ENCODE results near the gene PARP2.
"Not testable (repeated sequence)": the region's sequence is repeated elsewhere in the genome, so short reads cannot be mapped to it uniquely, and the experiment has no call there.

The PARP2 gene

DNA sequence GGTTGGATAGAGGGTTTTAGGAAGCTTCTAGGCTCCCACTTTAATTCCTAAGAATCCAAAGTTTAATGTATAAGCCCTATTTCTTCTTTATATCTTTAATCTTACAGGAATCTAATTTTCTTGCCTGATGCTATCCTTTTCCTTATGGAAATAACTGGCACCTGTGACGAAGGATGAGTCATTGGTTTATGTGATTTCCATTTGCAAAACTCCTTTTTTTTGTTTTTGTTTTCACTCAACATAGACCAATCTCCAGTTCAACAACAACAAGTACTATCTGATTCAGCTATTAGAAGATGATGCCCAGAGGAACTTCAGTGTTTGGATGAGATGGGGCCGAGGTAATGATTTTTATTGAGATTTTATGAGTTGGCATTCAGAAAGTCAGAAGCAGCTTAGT lies 6.8 kb downstream of the PARP2 start:
- no peak for DNase-seq

DNA sequence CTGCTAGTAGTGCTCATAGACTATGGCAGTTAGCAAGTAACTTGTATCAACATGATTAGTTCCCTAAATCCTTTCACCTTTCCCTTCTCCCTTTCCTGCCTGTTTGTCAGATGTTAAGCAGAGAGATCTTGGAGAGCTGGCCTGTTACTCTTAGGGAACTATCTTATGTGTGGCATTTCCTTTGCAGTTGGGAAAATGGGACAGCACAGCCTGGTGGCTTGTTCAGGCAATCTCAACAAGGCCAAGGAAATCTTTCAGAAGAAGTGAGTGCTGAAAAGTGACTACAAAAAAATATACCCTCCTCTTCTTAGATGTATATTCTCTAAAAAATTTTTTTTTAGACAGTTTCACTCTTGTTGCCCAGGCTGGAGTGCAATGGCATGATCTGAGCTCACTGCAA lies 7.4 kb downstream of the PARP2 start:
- DNase-seq, result no peak

DNA sequence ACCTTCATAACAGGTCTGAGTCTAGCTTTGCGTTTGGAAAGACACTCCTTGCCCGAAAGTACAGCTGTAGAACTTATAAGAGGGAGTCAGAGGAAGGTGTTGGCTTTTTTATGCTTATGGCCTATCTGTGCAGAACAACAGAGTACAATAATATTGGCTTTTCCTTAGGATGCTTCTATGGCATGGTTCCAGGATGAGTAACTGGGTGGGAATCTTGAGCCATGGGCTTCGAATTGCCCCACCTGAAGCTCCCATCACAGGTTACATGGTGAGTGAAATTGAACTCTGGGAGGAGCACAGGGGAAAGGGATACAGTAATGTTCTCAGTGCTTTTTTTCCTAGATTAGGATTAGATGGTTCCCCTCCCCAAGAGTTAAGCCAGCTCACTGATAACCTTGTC lies 13.0 kb downstream of the PARP2 start:
- DNase-seq, result no peak

DNA sequence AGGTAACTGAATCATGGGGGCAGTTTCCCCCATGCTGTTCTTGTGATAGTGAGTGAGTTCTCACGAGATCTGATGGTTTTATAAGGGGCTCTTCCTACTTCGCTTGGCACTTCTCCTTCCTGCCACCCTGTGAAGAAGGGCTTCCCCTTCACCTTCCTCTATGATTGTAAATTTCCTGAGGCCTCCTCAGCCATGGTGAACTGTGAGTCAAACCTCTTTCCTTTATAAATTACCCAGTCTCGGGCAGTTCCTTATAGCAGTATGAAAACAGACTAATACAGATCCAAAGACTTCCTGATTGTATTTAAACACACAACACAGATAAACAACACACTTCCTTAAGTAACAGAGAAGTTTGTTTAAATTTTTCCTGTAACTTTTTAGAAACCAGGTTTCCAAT lies 15.0 kb downstream of the PARP2 start:
- not testable (repeated sequence) for DNase-seq

DNA sequence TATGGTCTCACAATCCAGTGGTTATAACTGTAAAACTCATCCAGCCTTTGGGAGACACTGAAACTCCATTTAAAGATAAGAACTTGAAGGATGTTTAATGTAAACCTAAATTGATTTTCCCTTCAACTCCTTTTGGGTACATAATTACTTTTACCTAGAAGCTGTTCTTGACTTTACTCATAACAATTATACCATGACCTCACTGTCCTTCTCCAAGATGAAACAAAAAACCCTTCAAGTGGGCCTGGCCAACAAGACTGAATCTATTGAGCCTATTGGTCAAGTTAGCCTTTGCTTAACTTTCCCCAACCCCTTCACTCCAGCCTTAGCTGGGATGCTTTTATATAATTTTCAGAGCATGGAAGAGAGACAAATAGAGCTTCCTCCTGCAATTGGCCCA lies 22.5 kb downstream of the PARP2 start:
- no peak for DNase-seq

DNA sequence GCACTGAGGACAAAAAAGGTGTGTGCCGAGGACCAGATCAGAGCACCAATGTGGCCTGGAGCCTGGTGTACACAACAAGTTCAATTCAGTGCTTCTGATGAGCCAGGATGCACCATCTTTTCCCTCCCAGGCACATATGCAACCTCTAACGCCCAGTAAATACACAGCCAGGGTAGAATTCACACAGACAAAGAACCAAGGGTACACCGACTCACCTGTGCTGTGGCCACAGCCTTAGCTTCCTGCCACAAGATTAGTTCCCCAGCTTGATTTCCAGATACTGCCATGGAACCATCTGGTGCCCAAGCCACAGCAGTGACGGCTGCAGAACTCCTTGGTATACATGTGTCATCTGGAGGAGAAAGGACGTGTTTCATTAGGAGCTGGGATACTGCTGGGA lies 29.4 kb downstream of the PARP2 start:
- DNase-seq, result no peak

DNA sequence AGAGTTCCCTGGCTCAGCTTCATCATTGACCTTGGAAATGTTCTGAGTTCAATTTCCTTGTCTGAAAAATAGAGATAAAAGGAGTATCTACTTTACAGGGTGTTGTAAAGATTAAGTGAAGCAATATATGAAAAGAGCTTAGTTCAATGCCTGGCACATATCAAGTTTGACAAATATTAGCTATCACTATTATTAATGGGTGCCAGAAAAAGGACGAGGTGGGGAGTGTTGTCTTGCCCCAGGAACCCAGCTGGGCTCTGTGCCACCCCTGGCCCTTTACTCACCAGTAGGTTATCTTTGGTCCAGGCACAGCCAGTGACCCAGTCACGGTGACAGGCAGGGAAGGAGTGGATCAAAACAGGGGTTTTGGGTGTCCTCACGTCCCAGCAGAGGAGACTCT lies 32.0 kb downstream of the PARP2 start:
- DNase-seq, result no peak

DNA sequence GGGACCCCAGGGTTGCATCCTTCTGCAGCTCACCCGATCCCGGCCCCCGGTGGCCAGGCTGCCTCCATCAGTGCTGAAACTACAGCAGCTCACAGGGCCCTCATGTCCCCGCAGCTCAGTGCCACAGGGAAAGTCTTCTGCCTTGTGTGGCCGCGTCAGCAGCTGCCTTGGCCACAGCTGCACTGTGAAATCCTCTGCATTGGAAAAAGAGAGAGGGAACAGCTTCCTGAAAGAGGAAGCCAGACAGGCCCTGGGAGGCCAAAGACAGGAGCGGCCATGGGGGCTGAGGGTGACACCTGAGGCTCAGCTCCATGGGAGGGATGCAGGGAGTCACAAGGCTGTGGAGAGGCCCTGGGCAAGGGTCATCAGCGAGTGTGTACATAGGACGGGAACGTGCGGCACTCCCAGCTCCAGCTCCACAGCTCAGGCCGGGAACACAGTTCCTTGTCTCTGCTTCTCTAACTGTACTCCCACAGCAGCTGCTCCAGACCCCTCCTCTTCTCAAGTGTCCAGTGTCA lies 32.7 kb downstream of the PARP2 start:
- DNase-seq, result no peak

DNA sequence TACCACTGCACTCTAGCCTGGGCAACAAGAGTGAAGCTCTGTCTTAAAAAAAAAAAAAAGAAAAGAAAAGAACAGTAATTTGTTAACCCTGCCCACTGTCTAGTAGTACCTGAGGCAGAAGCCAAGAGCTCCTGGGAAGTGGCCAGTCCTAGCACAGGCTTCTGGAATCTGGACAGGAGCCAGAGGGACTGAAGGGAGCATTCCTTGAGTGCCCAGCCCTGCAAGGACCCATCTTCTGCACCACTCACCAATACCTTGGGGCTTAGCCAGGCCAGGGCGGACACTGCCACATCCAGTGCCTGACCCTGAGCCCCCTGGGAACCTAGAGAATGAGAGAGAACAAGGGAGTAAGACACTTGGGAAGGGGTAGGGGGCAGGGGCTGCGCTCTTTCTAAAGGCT lies 33.7 kb downstream of the PARP2 start:
- DNase-seq, result no peak

DNA sequence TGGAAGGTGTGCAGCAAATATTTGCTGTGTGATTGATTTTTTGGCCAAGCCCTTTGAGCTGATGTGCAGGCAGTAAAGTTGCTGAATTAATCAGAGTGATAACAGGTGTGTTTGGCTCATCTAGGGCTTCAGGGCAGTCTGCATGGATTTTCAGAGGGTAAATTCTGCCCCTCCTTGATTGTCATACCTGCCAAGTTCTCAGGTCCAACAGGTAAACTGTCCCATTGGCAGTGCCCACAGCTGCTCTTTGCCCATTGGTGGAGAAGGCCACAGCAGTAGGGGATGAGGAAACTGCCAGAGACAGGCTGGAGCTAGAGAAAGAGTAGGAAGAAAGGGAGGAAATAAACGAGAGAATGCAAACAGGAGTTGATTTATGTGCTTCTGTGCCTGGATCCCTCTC lies 36.3 kb downstream of the PARP2 start:
- no peak for DNase-seq

DNA sequence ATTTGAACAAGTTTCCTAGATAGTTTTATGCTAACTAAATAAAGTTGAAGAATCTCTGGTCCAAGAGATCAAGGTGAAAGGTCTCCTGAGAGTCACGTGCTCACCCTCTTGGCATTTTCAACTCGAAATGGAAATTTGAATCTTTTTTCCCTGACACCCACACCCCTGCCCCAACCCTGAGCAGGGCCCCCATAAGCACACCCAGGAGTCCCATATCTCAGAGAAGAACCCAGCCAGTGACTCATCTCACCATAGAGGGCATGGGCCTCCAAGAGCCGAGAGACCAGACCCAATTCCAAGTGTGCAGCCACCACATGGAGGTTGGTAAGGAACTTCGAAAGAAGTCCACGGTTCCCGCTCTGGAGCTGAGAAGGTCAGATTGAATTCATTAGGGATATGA lies 37.2 kb downstream of the PARP2 start:
- DNase-seq, result no peak

DNA sequence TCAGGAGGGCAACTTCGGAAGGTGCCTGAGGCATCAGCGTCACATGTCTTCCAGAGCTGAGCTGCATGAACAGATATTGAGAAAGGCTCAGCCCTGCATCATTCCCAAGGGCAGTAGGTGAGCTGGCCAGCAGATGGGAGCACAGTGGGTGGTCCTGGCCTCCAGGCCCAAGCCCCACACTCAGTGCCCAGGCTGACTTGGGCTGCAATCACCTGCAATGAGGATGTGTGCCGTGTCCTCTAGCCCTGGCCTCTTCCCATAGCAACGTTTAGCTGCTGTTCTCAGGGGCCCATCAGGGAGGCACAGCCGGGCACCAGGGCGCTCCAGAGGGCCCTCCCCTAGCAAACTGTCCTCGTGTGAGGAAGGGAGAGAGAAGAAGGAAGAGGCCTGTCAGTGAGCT lies 37.9 kb downstream of the PARP2 start:
- DNase-seq, result no peak

DNA sequence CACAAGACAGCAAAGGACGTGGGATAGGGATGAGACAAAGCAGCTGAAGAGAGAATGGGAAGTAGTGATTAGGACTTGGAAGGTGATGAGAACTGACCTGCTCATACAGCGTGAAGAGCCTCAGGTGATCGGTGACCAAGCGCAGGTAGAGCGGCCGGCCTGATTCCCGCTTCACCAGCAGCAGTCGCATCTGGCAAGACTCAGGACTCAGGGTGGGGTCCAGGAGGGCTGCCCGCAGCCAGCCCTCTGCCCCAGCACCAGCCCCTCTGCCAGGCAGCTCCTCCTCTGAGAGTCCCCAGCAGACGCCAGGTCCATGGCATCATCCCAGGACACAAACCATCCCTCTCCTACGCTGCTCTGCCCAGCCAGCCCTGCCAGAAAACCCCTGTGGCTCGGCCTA lies 39.1 kb downstream of the PARP2 start:
- no peak for DNase-seq

DNA sequence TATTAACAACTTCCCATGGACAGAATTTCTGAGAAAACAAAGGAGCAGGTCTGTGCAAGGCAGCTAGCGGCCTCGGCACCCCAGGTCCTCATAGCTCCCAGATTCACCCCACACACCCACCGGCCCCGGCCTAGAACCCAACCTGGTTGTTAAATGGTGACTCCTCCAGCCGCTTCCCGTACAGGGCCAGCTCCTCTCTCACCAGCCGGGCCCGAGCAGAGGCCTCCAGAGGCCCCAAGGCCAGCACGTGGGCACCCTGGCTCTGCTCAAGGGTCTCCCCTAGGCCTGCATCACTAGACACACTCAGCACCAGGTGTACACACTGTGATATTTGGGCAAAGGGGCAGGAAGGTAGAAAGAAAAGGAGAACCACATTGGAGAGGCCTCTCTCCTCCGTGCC lies 39.6 kb downstream of the PARP2 start:
- DNase-seq, result no peak

DNA sequence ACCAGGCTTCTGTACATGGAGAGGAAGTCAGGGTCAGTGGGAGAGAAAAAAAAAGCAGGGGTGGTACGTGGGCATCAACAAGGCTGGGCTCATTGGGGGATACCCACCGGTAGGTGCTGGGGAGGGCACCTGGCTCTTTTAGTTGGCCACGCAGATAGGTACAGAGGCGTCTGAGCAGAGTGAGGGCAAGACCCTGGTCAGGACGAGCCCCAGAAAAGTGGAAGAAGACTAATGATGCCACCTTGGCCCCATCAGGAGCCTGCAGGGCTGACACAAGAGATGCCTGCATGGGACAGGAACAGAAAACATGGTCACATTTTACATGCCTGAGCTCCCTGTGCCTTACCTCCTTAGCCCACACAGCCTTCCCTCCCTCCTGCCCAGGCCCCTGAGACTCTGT lies 40.2 kb downstream of the PARP2 start:
- no peak for DNase-seq

DNA sequence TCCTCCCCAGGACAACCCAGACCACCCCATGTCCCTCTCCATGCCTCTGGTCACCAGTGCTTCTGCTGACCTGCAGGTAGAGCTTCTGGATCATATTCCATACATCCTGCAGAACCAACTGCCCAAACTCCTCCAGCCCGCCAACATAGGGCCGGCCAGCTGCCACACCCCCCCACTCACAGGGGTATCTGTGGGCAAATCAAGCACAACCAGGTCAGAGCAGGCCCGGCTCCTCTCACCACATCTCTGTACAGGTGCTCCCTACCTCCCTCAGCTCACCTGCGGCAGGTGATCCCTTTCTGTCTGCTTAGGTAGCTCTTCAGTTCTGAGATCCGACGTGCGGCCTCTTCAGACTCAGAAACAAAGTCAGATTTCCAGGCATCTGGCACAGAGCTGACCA lies 40.9 kb downstream of the PARP2 start:
- no peak for DNase-seq

DNA sequence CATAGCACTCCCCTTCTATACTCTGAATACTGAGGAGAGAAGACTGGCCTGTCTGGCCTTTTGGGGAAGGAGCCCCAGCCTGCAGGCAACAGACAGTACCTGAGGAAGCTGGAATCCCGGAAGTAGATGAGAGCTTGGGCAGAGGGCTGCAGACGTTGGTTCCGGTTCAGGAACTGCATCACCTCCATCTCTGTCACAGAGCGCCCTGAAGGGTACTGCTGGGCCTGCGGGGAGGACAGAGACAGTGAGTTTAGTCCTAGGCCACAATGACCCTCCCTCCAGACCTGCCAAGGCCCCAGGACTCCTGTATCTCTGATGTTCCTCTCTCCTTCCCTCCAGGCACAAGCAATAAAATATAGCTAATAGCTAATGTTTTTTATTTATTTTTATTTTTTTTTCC lies 41.5 kb downstream of the PARP2 start:
- no peak for DNase-seq

DNA sequence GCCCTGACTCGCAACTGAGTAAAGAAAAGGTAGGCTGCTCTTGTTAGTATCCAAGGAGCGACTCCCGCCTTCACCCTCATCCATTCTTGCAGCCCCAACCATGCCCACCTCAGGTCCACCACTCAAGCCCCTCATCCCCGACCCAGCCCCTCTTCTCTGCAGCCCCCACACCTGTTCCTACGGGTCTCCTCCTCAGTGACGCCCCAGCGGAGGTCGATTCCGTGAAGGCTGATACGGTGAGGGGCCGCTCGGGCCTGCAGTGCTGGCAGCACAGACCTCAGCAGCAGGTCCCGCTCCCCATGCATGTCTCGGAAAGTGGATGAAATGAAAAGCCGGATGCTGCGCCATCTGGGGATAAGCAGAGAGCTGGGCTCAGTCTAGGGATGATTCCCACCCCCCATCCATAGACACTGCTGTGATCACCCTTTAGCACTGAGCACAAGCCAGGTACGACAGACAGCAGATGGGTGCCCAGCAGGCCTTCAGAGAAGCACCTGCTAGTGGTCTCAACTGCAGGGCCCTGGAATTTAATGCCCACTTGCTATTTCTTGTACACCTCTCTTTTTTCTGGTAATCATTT lies 42.9 kb downstream of the PARP2 start:
- no peak for DNase-seq

DNA sequence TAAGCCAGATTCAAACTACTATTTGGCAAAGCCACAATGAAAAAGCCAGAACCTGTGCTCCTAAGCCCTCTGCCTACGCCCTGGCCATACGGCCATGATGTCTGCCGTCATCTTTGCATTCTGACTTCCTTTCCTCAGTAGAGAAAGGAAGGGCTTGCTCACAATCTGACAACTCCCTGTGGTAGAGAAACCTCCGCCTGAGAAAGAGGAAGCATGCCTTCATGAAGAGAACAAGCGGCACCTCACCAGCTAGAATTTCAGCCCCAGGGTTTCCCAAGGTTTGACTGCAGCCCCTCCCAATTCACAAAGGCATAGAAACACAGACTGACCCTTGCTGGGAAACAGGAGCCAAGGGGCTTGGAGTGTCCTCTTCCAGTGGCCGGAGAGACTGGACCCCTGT lies 44.1 kb downstream of the PARP2 start:
- DNase-seq, result peak; percentile 5 to 20

DNA sequence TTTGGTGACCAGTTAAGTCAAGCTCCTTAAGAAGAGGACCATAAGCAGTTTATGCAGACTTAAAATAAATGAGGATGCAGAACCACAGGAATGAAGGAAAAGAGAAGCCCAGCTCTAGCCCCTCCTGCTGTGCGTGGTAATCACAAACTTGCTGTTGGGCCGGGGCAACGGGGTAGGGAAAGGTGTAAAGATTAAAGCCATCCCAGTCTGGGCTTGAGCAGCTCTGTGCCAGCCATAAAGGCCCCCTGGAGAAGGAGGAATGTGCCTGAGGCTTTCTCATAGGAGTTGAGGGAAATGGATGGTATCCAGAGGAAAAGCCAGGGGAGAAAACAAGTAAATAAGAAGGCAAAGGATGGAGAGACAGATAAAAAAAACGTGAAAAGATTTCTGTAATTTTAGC lies 44.7 kb downstream of the PARP2 start:
- no peak for DNase-seq

DNA sequence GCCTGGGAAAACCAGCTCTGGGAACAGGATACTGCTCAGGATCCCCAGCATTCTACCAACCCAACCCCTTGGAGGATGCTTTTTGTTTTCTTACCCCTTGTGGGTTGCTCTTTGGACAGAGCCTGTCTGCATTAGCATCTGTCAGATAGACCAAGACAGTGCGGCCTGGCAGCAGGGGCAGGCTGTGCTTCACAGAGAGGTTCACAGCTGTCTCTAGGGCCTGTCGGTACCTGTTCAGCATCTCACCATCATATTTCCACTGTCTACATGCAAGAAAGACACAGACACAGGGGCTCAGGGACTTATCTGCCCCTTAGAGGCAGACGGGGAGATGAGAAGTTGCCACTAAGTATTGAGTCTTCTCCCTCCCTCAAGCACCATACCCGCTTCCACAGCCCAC lies 48.1 kb downstream of the PARP2 start:
- no peak for DNase-seq

DNA sequence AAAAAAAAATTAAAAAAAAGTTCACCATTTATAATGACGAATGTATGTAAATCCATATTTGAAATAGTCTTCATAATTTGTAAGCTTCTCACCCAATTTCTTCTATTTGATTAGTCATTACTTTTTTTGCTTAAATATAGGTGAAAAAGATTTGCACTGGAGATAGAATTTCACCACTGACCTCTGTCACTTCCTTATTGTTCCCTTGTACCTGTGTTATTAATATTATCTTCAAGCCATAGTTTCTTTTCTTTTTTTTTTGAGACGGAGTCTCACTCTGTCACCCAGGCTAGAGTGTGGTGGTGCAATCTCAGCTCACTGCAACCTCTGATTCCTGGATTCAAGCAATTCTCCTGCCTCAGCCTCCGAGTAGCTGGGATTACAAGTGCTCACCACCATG lies 54.1 kb downstream of the PARP2 start:
- no peak for DNase-seq

DNA sequence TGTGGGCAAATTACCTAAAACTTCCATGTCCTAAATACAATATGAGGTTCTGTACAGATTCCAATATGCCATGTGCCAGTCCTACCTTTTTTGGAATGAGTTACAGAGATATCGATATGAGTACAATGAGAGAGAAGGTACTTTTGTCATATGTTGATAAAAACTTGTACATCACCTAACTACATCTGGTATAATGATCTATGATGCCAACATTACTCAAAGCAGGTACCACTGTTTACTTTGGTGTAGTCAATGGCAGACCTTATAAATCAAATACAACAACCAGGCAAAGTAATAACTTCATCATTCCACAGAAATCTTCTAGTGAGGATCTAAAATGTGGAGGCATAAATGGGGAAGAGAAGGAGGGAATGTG lies 57.1 kb downstream of the PARP2 start:
- no peak for DNase-seq

DNA sequence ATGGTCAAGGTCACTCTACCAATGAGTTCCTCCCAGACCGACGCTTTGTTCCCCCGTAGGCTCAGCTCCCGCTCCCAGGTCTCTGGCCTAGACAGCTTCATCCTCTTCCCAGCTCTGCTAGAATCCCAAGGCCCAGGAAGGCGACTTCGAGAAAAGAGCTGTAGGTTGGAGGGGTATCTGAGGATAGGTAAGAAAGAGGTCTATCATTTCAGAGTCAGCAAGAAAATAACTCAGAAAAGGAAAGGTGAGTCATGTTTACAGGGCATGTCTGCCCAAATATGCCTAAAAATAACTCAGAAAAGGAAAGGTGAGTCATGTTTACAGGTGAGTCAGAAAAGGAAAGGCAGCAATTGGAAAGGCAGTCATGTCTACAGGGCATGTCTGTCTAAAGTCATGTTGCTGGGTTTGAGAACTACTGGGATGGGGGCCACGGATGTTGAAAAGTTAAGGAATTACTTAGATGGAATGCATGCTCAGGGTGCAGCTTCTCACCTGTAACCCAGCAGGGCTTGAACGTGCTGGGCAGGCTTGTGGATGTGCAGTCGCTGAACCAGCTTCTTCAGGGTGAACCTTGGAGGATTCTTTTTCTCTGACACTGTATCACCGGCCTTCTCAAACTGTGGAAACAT lies 57.6 kb downstream of the PARP2 start:
- DNase-seq, result no peak

DNA sequence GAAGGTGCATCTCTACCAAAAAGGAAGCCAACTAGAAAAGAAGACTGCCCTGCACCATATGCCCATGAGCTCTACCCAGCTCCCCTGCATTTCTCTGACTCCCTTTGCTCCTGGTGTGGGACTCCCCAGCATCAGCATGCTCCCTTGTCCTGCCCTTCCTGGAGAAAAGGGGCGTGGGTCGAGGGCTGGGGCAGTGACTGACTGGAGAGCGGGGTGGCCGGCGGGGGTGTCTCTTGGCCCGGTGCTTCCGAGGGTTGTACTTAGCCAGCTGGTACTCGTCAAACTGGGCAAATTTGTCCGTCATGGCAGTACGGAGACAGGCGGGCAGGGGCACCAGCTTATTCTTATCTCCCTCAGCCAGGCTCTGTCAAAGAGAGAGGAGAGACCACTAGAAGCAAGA lies 60.1 kb downstream of the PARP2 start:
- DNase-seq, result no peak
